Measurements from ENCODE around the gene FRMPD1.
A peak's percentile ranks its signal among the peaks of the same experiment; 100 is the strongest.
"Not testable (repeated sequence)": the region's sequence is repeated elsewhere in the genome, so short reads cannot be mapped to it uniquely, and the experiment has no call there.

The FRMPD1 gene, protein sequence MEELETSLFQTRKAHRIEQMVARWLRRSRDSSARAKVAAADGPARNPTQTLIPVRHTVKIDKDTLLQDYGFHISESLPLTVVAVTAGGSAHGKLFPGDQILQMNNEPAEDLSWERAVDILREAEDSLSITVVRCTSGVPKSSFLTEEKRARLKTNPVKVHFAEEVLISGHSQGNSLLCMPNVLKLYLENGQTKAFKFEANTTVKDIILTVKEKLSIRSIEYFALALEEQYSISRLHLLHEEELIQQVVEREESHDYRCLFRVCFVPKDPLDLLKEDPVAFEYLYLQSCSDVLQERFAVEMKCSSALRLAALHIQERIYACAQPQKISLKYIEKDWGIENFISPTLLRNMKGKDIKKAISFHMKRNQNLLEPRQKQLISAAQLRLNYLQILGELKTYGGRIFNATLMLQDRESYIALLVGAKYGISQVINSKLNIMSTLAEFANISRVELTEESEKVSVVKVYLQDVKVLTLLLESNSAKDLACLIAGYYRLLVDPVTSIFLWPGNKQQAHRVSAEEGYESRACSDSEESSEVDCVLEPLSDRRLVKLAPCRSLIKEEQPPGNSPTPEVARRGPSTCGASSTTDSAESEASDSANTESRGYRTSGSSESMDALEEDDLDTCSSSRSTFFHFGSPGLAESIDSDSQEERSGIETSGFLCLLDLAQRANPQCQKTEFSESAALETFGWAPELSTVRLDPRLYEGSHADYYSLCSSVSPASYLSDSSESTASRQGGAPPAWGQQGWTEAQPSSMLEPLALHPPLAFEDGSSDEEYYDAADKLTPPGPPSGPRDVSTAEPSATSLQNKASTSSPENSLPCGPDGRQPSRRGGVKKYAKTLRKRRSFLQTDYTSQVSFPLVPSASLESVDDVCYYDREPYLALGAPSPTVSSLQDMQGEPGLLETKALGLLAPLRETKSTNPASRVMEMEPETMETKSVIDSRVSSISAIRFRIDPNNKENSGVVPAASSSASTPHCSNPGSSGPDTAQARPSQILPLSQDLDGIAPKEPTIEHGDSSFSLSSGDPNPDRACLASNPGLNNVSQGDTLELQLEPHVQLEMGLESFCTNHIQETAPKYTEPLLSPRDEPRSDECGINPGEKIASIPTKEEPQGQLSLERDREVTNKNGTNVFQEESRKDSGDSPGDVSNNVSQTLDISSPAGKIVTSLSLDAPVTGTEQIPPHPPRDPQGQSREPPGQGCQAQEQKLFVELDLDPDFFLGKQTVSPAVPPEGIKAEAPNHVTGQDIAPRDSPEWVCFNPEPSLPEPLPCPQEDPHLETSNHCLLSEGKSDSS (N-terminal part only)

GRCh38 chr9:37650873-37651768 is at the start of gene FRMPD1:
Gene FRMPD1, plus strand, starts transcription at chr9:37650954. Its CDS starts 41,688 bp downstream, at chr9:37692642.
- DNase-seq: peak; percentile 52

DNA sequence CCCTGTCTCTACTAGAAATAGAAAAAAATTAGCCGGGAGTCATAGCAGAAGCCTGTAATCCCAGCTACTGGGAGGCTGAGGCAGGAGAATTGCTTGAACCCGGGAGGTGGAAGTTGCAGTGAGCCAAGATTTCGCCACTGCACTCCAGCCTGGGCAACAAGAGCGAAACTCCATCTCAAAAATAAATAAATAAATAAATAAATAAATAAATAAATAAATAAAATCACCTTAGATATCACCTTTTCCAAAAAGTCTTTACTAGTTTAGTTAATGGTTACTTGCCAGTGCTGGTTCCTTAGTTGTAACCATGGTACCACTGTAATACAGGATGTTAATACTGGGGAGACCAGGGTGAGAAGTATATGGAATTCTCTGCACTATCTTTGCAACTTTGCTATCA is 48.7 kb upstream of the FRMPD1 start:
- DNase-seq: not testable (repeated sequence)

- DNase-seq: no peak
Measured at GRCh38 chr9:37602817-37603216, 47.9 kb upstream of the FRMPD1 start.

DNA sequence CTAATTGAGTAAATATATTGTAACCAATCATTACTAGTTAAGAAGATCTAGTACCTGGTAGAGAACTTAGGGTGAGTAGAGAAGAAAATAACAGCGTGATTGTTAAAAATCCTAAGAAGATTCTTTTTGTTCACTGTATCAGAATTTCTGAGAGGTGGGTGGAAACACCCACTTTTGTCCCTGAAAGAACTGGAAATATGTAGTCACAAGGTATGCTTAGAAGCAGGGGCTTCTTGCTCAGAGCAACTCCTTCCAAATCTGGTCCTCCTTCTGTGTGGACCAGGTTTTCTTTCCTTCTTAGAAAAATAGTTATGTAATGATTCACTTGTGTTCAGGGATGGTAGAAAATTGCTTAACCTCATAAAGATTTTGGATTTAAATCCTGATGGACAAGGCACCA is 46.5 kb upstream of the FRMPD1 start:
- no peak for DNase-seq

GRCh38 chr9:37608250-37608649 is 42.5 kb upstream of the FRMPD1 start:
- no peak for DNase-seq

DNA sequence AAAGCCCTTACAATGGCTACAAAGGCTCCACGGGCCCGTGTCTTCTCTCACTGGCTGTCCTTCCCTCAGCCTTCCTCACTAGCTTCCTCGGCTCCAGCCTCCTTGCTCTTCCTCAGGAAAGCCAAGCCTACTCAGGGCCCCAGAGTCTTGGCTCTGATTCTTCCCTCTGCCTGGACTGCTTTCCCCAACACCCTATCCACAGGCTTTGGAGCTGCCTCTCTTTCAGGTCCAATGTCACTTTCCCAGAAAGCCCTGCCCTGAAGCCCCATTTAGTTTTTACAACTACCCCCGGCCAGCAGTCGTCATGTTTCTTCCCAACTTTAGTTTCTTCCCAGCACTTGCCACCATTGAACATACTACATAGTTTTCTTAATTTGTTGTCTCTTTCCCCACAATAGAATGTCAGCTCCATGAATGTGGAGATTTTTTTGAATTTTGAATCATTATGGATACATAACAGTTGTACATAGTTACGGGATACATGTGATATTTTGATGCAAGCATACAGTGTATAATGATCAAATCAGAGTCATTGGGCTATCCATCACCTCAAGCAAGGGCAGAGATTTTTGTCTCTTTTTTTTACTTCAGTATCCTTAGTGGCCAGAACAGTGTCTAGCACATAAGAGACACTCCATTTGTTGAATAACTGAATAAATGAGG is 40.9 kb upstream of the FRMPD1 start:
- no peak for DNase-seq

DNA sequence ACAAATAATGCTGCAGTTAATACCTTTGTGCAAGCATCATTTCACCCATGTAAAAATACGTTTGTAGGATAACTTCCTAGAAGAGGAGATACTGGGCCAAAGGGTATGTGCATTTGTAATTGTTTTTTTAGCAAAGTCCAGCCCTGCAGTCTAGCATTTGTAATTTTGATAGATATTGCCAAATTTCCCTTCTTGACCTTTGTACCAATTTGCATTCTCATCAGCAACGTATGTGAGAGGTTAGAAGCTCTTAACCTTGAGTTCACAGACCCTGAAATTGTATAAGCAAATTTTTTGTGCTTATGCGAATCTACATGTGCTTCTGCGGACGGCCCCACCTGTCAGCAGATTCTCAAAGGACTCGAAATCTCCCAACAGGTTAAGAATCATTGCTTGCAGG is 39.7 kb upstream of the FRMPD1 start:
- no peak for DNase-seq

- DNase-seq: no peak
Measured at GRCh38 chr9:37611961-37612360, 38.8 kb upstream of the FRMPD1 start.

DNA sequence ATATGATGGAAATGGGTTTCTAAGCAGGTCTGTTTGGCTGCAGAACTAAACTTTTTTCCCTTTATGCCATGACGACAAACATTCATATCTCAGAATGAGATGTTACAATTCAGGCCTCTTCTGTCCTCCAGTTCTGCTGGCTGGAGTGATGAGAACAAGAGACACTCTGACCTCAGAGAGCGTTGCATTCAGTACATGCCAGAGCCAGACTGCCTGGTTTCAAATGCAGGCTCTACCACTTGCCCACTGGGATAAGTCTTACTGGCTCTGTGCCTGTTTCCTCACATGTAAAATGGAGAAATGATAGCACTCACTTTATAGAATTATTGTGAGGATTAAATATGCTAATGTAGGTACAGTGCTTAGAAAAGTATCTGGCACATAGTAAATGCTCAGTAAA is 33.6 kb upstream of the FRMPD1 start:
- DNase-seq: no peak

DNA sequence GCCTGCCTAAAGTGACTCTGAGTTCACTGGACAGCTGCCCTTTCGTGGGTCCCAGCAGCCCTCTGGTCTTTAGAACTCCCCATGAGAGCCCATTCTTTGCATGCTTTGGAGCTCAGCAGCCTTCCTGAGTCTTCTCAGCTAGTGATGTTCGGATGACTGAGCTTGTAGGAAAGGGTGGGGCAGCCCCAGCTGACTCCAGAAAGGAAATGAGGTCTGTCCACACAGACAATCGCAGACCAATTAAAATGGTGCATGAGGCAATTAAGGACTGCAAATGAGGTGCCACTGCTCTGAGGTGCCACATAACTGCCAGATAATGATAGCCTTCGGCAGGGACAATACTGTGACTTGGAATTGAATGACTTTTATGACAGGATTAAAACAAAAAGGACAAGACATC is 32.9 kb upstream of the FRMPD1 start:
- DNase-seq: no peak

- no peak for DNase-seq
Measured at GRCh38 chr9:37618817-37619216, 31.9 kb upstream of the FRMPD1 start.

DNA sequence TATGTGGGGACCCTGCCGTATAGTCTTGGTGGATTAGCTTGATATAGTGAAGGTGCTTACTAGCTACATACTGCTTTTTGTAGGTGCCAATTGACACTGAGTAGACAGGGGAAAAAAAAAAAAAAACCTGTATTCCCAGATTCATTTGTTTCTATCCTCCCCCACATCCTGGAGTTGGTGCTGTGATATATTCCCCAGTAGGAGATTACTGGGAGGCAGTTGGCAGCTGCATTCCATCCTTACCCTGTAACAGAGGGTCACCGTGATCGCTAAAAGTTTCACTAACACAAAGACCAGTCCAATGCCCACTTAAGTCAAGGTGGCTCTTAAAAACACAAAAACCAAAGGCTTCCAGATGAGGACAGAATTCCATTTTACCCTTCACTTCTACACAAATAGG is 30.9 kb upstream of the FRMPD1 start:
- DNase-seq: no peak

- DNase-seq: no peak
Measured at GRCh38 chr9:37620396-37620795, 30.4 kb upstream of the FRMPD1 start.

- no peak for DNase-seq
Measured at GRCh38 chr9:37621273-37622121, 29.3 kb upstream of the FRMPD1 start.

- DNase-seq: no peak
Measured at GRCh38 chr9:37622462-37622861, 28.3 kb upstream of the FRMPD1 start.

GRCh38 chr9:37623267-37623666 is 27.5 kb upstream of the FRMPD1 start:
- DNase-seq: no peak

- no peak for DNase-seq
Measured at GRCh38 chr9:37624073-37624472, 26.7 kb upstream of the FRMPD1 start.

DNA sequence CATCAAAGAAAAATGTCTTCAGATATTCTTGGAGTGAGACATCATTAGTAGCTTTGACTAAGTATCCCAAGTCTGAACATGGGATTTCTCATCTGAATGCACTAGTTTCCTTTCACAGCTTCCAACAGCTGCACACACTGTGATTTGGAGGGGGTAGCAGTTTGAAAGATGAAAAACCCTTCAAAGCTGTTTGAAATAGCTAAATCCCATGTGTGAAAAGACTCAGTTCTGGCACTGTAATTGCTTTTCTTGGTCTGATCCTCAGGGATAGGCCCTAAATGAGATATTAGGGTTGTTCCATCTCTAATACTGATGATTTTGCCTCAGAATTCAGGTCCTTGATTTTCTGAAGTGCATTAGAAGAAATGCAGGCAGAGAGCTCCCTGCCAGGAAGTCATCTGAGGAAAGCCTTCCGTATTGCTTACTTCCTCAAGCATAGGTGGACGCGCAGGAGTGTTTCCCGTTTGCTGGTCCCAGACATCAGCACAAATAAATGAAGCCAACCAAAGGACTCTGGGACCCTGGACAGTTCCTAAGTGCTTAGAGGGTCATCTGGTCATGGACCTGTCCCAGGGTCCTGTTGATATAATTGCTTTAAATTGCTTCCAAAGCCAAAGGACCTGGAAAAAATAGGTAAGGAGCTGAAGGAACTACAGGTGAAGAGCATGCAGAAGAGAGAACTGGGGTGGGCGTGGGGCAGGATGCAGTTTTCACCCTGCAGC is 25.6 kb upstream of the FRMPD1 start:
- DNase-seq: no peak

- DNase-seq: no peak
Measured at GRCh38 chr9:37625758-37626147, 25.0 kb upstream of the FRMPD1 start.

Measured in activated CD4-positive, alpha-beta T cell treated with anti-CD3 and anti-CD28 coated beads, Interleukin-2, amount 50 U/mL, for 1 hour (primary cell).